DMS53 treated with DMSO at 0.1 percent for 48 hours (cell line): ENCODE measurements around the gene CPAMD8.
"Not testable (repeated sequence)": the region's sequence is repeated elsewhere in the genome, so short reads cannot be mapped to it uniquely, and the experiment has no call there.

Experiments
- DNase-seq: peaks from one replicate; lab custom pipeline; 2025; ENCODE audit not compliant: unreplicated experiment; lab: John Stamatoyannopoulos, UW

The CPAMD8 gene

GRCh38 chr19:17002455-17002854 lies 24.2 kb downstream of the CPAMD8 start:
- no peak for DNase-seq

GRCh38 chr19:17001603-17002183 lies 24.9 kb downstream of the CPAMD8 start:
- DNase-seq: no peak

- DNase-seq: no peak
Observed at GRCh38 chr19:16998635-16999194, 27.9 kb downstream of the CPAMD8 start.

GRCh38 chr19:16996838-16997490 lies 29.6 kb downstream of the CPAMD8 start:
- DNase-seq: not testable (repeated sequence)

GRCh38 chr19:16988661-16989060 lies 37.9 kb downstream of the CPAMD8 start:
- DNase-seq: no peak

GRCh38 chr19:16985403-16985802 lies 41.2 kb downstream of the CPAMD8 start:
- no peak for DNase-seq

- not testable (repeated sequence) for DNase-seq
Observed at GRCh38 chr19:16982586-16982985, 44.0 kb downstream of the CPAMD8 start.

GRCh38 chr19:16978839-16979802 lies 47.5 kb downstream of the CPAMD8 start:
- DNase-seq: no peak

GRCh38 chr19:16978156-16978555 lies 48.5 kb downstream of the CPAMD8 start:
- no peak for DNase-seq

GRCh38 chr19:16977306-16977705 lies 49.3 kb downstream of the CPAMD8 start:
- DNase-seq: no peak

GRCh38 chr19:16976446-16976845 lies 50.2 kb downstream of the CPAMD8 start:
- DNase-seq: no peak

- no peak for DNase-seq
Observed at GRCh38 chr19:16970821-16971220, 55.8 kb downstream of the CPAMD8 start.

- no peak for DNase-seq
Observed at GRCh38 chr19:16969135-16969534, 57.5 kb downstream of the CPAMD8 start.

- not testable (repeated sequence) for DNase-seq
Observed at GRCh38 chr19:16960996-16961822, 65.4 kb downstream of the CPAMD8 start.

GRCh38 chr19:16958277-16958676 lies 68.3 kb downstream of the CPAMD8 start:
- not testable (repeated sequence) for DNase-seq

- DNase-seq: no peak
Observed at GRCh38 chr19:16957855-16958254, 68.8 kb downstream of the CPAMD8 start.

GRCh38 chr19:16957151-16957701 lies 69.4 kb downstream of the CPAMD8 start:
- DNase-seq: no peak

- DNase-seq: no peak
Observed at GRCh38 chr19:16955161-16955560, 71.4 kb downstream of the CPAMD8 start.

GRCh38 chr19:16952046-16952445 lies 74.6 kb downstream of the CPAMD8 start:
- DNase-seq: no peak

GRCh38 chr19:16951529-16951928 lies 75.1 kb downstream of the CPAMD8 start:
- no peak for DNase-seq
